ENCODE data around the gene SLC22A23.

SLC22A23 gene

GRCh38 chr6:3329393-3330051 is 127.3 kb downstream of the SLC22A23 start:
- DNase-seq: no peak

GRCh38 chr6:3328796-3329195 is 128.1 kb downstream of the SLC22A23 start:
- no peak for DNase-seq

GRCh38 chr6:3328145-3328544 is 128.7 kb downstream of the SLC22A23 start:
- no peak for DNase-seq

GRCh38 chr6:3327403-3327802 is 129.4 kb downstream of the SLC22A23 start:
- no peak for DNase-seq

GRCh38 chr6:3326981-3327380 is 129.9 kb downstream of the SLC22A23 start:
- DNase-seq: no peak

GRCh38 chr6:3326184-3326971 is 130.5 kb downstream of the SLC22A23 start:
- DNase-seq: no peak

GRCh38 chr6:3325210-3325609 is 131.6 kb downstream of the SLC22A23 start:
- DNase-seq: no peak

- DNase-seq: no peak
Measured at GRCh38 chr6:3324262-3324942, 132.4 kb downstream of the SLC22A23 start.

- DNase-seq: no peak
Measured at GRCh38 chr6:3323696-3324261, 133.1 kb downstream of the SLC22A23 start.

- DNase-seq: no peak
Measured at GRCh38 chr6:3323148-3323547, 133.7 kb downstream of the SLC22A23 start.

- DNase-seq: no peak
Measured at GRCh38 chr6:3322366-3322890, 134.4 kb downstream of the SLC22A23 start.

- DNase-seq: no peak
Measured at GRCh38 chr6:3321875-3322274, 135.0 kb downstream of the SLC22A23 start.

- DNase-seq: no peak
Measured at GRCh38 chr6:3321042-3321441, 135.8 kb downstream of the SLC22A23 start.

GRCh38 chr6:3320238-3320811 is 136.5 kb downstream of the SLC22A23 start:
- no peak for DNase-seq

GRCh38 chr6:3319610-3320200 is 137.1 kb downstream of the SLC22A23 start:
- DNase-seq: no peak

- no peak for DNase-seq
Measured at GRCh38 chr6:3318821-3319540, 137.9 kb downstream of the SLC22A23 start.

GRCh38 chr6:3318226-3318625 is 138.6 kb downstream of the SLC22A23 start:
- DNase-seq: peak in 2 of 5 donors; percentile 11 to 17

GRCh38 chr6:3317741-3318211 is 139.1 kb downstream of the SLC22A23 start:
- DNase-seq: no peak

GRCh38 chr6:3316818-3317217 is 140.0 kb downstream of the SLC22A23 start:
- DNase-seq: no peak

- DNase-seq: no peak
Measured at GRCh38 chr6:3316331-3316730, 140.5 kb downstream of the SLC22A23 start.

GRCh38 chr6:3315841-3316240 is 141.0 kb downstream of the SLC22A23 start:
- no peak for DNase-seq
